H1 (cell line): Measurements from ENCODE around the gene TBC1D4. TPM values are rescaled to one million over a fixed set of nuclear protein-coding genes. Genes with fewer than 3 reads are reported as not detected.

Source experiments
- CTCF ChIA-PET: fragments of 300-600 bp; sonication (Branson Sonifier 250); formaldehyde crosslinking; loops from one replicate; lab custom pipeline; 2021; ENCODE audit not compliant: partially characterized antibody; lab: Charles Lee
- POLR2A ChIA-PET: fragments of 300-600 bp; sonication (Branson Sonifier 250); formaldehyde crosslinking; loops from one replicate; lab custom pipeline; 2021; ENCODE audit warnings: inconsistent platforms; ENCODE audit not compliant: partially characterized antibody; lab: Charles Lee
- DNase-seq, 2 experiments: peaks; one replicate each; pipeline versions ENCODE4 v3.0.0 to v3.0.0-alpha.2; 2010 to 2022; ENCODE audit warnings: low spot score in 2 of 2, low read depth in 1 of 2, mixed read lengths in 1 of 2
- FAIRE-seq: peaks from 2 replicates; lab custom pipeline; 2011; peaks lifted over from hg19 to GRCh38; lab: Jason Lieb, UNC
- H2AFZ ChIP-seq: 2 replicates; pipeline ENCODE4 v1.8.1; 2012; ENCODE audit warnings: low read length, inconsistent platforms
- H2AK5ac ChIP-seq: 2 replicates; pipeline ENCODE4 v1.6.1; 2013; ENCODE audit warnings: low read depth, low read length
- H2BK120ac ChIP-seq: replicated peaks from 2 replicates; pipeline ENCODE3; 2013; ENCODE audit warnings: low read depth, low read length, inconsistent platforms
- H2BK12ac ChIP-seq: 2 replicates; pipeline ENCODE4 v1.6.1; 2013; ENCODE audit warnings: low read depth, low read length
- H2BK15ac ChIP-seq: 2 replicates; pipeline ENCODE4 v1.6.1; 2013; ENCODE audit warnings: low read length
- H2BK20ac ChIP-seq: 2 replicates; pipeline ENCODE4 v1.6.1; 2013; ENCODE audit warnings: low read length
- H2BK5ac ChIP-seq: 2 replicates; pipeline ENCODE4 v1.6.1; 2013; ENCODE audit warnings: low read depth, low read length
- H3K14ac ChIP-seq: 2 replicates; pipeline ENCODE4 v1.6.1; 2013; ENCODE audit warnings: inconsistent platforms; ENCODE audit not compliant: insufficient read length
- H3K18ac ChIP-seq: 2 replicates; pipeline ENCODE4 v1.6.1; 2013; ENCODE audit warnings: low read length; ENCODE audit errors: extremely low read depth
- H3K23ac ChIP-seq: 2 replicates; pipeline ENCODE4 v1.6.1; 2013; ENCODE audit warnings: inconsistent platforms; ENCODE audit not compliant: insufficient read length
- H3K23me2 ChIP-seq: 2 replicates; pipeline ENCODE4 v1.6.1; 2013; ENCODE audit warnings: low read depth, low read length
- H3K27ac ChIP-seq: 2 replicates; pipeline ENCODE4 v1.6.1; 2011; ENCODE audit warnings: low read depth, low read length, inconsistent platforms
- H3K27me3 ChIP-seq, 4 experiments: replicated peaks in 1 of 4; 1 replicate in 1 of 4; 2 replicates in 3 of 4; pipeline versions ENCODE4 v1.6.1 to v1.8.1; 2011 to 2013; ENCODE audit warnings: low read length in 3 of 4, mild to moderate bottlenecking in 3 of 4, inconsistent platforms in 2 of 4, mixed read lengths in 2 of 4, moderate library complexity in 1 of 4; ENCODE audit not compliant: control insufficient read depth in 3 of 4, insufficient read depth in 3 of 4; ENCODE audit errors: extremely low read depth in 1 of 4
- H3K36me3 ChIP-seq, 4 experiments: 2 replicates each; pipeline versions ENCODE4 v1.6.1 to v1.8.1; 2011 to 2013; ENCODE audit warnings: mild to moderate bottlenecking in 4 of 4, low read length in 3 of 4, moderate library complexity in 2 of 4, control low read depth in 1 of 4, inconsistent platforms in 1 of 4; ENCODE audit not compliant: insufficient read depth in 4 of 4, control insufficient read depth in 2 of 4
- H3K4ac ChIP-seq: replicated peaks from 2 replicates; pipeline ENCODE3; 2013; ENCODE audit warnings: low read length, low read depth, mixed read lengths, inconsistent platforms; ENCODE audit not compliant: insufficient read length
- H3K4me1 ChIP-seq, 4 experiments: replicated peaks in 1 of 4; 1 replicate in 1 of 4; 2 replicates in 3 of 4; pipeline versions ENCODE4 v1.6.1 to v1.8.1; 2011 to 2013; ENCODE audit warnings: low read length in 3 of 4, inconsistent platforms in 2 of 4, mixed read lengths in 1 of 4; ENCODE audit not compliant: insufficient read depth in 4 of 4, control insufficient read depth in 3 of 4
- H3K4me2 ChIP-seq, 2 experiments: 2 replicates each; pipeline versions ENCODE4 v1.6.1 to v1.8.1; 2011 to 2013; ENCODE audit warnings: low read depth in 2 of 2, low read length in 2 of 2, control low read depth in 1 of 2, inconsistent platforms in 1 of 2, mild to moderate bottlenecking in 1 of 2; ENCODE audit not compliant: insufficient read depth in 1 of 2
- H3K4me3 ChIP-seq, 4 experiments: fragments of 200-600, 300-600 bp in 1 of 4; sonication (generic), shearing (Covaris generic), sonication (Bioruptor Twin) in 1 of 4; 2 replicates each; pipeline versions ENCODE4 v1.5.1 to v1.8.1; 2011 to 2016; ENCODE audit warnings: low read length in 4 of 4, low read depth in 3 of 4, control low read depth in 2 of 4, inconsistent platforms in 2 of 4, mild to moderate bottlenecking in 2 of 4, mixed read lengths in 1 of 4, moderate library complexity in 1 of 4; ENCODE audit not compliant: insufficient read depth in 2 of 4; ENCODE audit errors: extremely low read depth in 1 of 4
- H3K56ac ChIP-seq: replicated peaks from 2 replicates; pipeline ENCODE3; 2013; ENCODE audit warnings: low read depth, mild to moderate bottlenecking, mixed read lengths, low read length, inconsistent platforms; ENCODE audit not compliant: insufficient read length
- H3K79me1 ChIP-seq: 2 replicates; pipeline ENCODE4 v1.6.1; 2013; ENCODE audit warnings: low read depth, low read length, control low read depth
- H3K79me2 ChIP-seq, 2 experiments: 2 replicates each; pipeline versions ENCODE4 v1.6.1 to v1.8.1; 2012 to 2013; ENCODE audit warnings: low read length in 2 of 2, mild to moderate bottlenecking in 2 of 2, inconsistent platforms in 1 of 2; ENCODE audit not compliant: insufficient read depth in 2 of 2, control insufficient read depth in 1 of 2
- H3K9ac ChIP-seq, 4 experiments: replicated peaks in 1 of 4; 1 replicate in 1 of 4; 2 replicates in 3 of 4; pipeline versions ENCODE4 v1.6.1 to v1.8.1; 2011 to 2013; ENCODE audit warnings: low read depth in 3 of 4, low read length in 3 of 4, control low read depth in 2 of 4, mild to moderate bottlenecking in 2 of 4, moderate library complexity in 2 of 4, inconsistent platforms in 1 of 4; ENCODE audit errors: extremely low read depth in 1 of 4
- H3K9me3 ChIP-seq, 2 experiments: 2 replicates each; pipeline versions ENCODE4 v1.6.1 to v1.8.1; 2012 to 2013; ENCODE audit warnings: mild to moderate bottlenecking in 2 of 2, moderate library complexity in 2 of 2, control low read depth in 1 of 2, inconsistent platforms in 1 of 2, low read depth in 1 of 2, low read length in 1 of 2, mixed read lengths in 1 of 2; ENCODE audit not compliant: insufficient read depth in 2 of 2
- H4K20me1 ChIP-seq, 2 experiments: replicated peaks in 1 of 2; 2 replicates each; pipeline versions ENCODE3 to v1.8.1; 2011 to 2013; ENCODE audit warnings: inconsistent platforms in 2 of 2, low read length in 2 of 2, mild to moderate bottlenecking in 1 of 2; ENCODE audit not compliant: insufficient read depth in 2 of 2, control insufficient read depth in 1 of 2
- H4K5ac ChIP-seq: 2 replicates; pipeline ENCODE4 v1.6.1; 2013; ENCODE audit warnings: low read length, low read depth, mixed read lengths, inconsistent platforms; ENCODE audit not compliant: insufficient read length
- H4K8ac ChIP-seq: 2 replicates; pipeline ENCODE4 v1.8.0; 2013; ENCODE audit warnings: mild to moderate bottlenecking, moderate library complexity, low read length, inconsistent platforms; ENCODE audit not compliant: insufficient read depth; ENCODE audit errors: extremely low read depth
- H4K91ac ChIP-seq: replicated peaks from 2 replicates; pipeline ENCODE3; 2013; ENCODE audit warnings: low read length, mixed read lengths, inconsistent platforms; ENCODE audit not compliant: insufficient read length
- EP300 ChIP-seq, 2 experiments: IDR thresholded peaks; 1 replicate in 1 of 2; 2 replicates in 1 of 2; pipeline ENCODE4 v1.6.1; 2011 to 2012; ENCODE audit warnings: low read depth in 2 of 2, low read length in 2 of 2, mild to moderate bottlenecking in 2 of 2, borderline replicate concordance in 1 of 2, inconsistent platforms in 1 of 2, moderate library complexity in 1 of 2
- MAX ChIP-seq: IDR thresholded peaks from 2 replicates; pipeline ENCODE4 v1.6.1; 2012; ENCODE audit warnings: inconsistent platforms
- SIX5 ChIP-seq: IDR thresholded peaks from 2 replicates; pipeline ENCODE4 v1.6.1; 2011; ENCODE audit warnings: mild to moderate bottlenecking, low read depth, low read length
- ZNF274 ChIP-seq: IDR thresholded peaks from 2 replicates; pipeline ENCODE4 v1.7.0; 2012; ENCODE audit warnings: low read length, borderline replicate concordance; ENCODE audit errors: extremely low read depth
- WGBS, 2 experiments: shearing (Covaris generic) in 1 of 2; methylation state at CpG; one replicate each; pipeline versions ENCODE4 v1.1.6 to v1.1.7; 2013 to 2015; ENCODE audit warnings: low lambda C conversion rate in 2 of 2, mixed read lengths in 2 of 2, inconsistent platforms in 1 of 2, low coverage in 1 of 2, missing lambda C conversion rate in 1 of 2; ENCODE audit not compliant: insufficient replicate concordance in 2 of 2, insufficient coverage in 1 of 2, insufficient read length in 1 of 2; ENCODE audit errors: extremely low coverage in 1 of 2, missing lambda C conversion rate in 1 of 2; 5-methylcytosine and 5-hydroxymethylcytosine counted together
- polyA plus RNA-seq, 7 experiments: library from polyadenylated mRNA; depleted of rRNA in 3 of 7; stranded (reverse) in 5 of 7; unstranded in 2 of 7; fragments of >200 nt in 5 of 7; fragments of 200-250 nt in 2 of 7; gene quantifications; 1 replicate in 5 of 7; 2 replicates in 1 of 7; 4 replicates in 1 of 7; pipeline versions ENCODE4 v1.2.1 to v1.2.3, GENCODE V29; 2011 to 2013; ENCODE audit warnings: missing spikeins in 2 of 7, mixed read lengths in 2 of 7
- total RNA-seq: library from RNA; stranded (reverse); fragmentation: NEBNext Ultra II Directional; extraction: Animal tissue kit (Norgen Biotek cat#: 25700); gene quantifications from 2 replicates; pipeline ENCODE4 v1.2.1, GENCODE V29; 2021

The TBC1D4 gene
- total and polyA plus RNA-seq, 2 of the 8 experiments (the other 6 are each of a cell fraction or from before 2014, with no cell fraction given), result 16.7 to 39.0 TPM

- CTCF ChIA-PET, result interaction anchor here (0.6 to 1.1 kb wide), 5 partner anchors 14 to 1389 kb away, joined by 3 to 4 read pairs (median 3); no protein-coding TSS in a partner anchor
- no peak for TF ChIP-seq MAX
- no peak for TF ChIP-seq EP300 (IDR thresholded peaks at IDR 0.05; ENCODE audit: borderline replicate concordance in 1 of 2, low read depth in 2 of 2, low read length in 2 of 2)
- no peak for TF ChIP-seq SIX5
- no peak for TF ChIP-seq ZNF274
Measured at GRCh38 chr13:75440100-75440499, 41.9 kb downstream of the TBC1D4 start.

More at GRCh38 chr13:75440100-75440499, 41.9 kb downstream of the TBC1D4 start:
- no peak overlapping the region for H3K14ac ChIP-seq
- H4K5ac ChIP-seq, result no peak overlapping the region
- no peaks in the 10 kb centered on the region for H3K27me3 ChIP-seq
- no peak overlapping the region for H3K4me2 ChIP-seq
- no peak overlapping the region for H3K18ac ChIP-seq
- no peak overlapping the region for H2BK12ac ChIP-seq
- H3K56ac ChIP-seq, result no peak overlapping the region
- H3K79me1 ChIP-seq, result no peaks in the 10 kb centered on the region
- no peak overlapping the region for H3K9ac ChIP-seq
- FAIRE-seq, result no peak
- H2AK5ac ChIP-seq, result no peak overlapping the region
- no peak overlapping the region for H2BK20ac ChIP-seq
- H3K4me3 ChIP-seq, result no peak overlapping the region
- no peak overlapping the region for H2BK15ac ChIP-seq
- no peaks in the 10 kb centered on the region for H3K36me3 ChIP-seq
- no peaks in the 10 kb centered on the region for H3K23me2 ChIP-seq
- no peaks in the 10 kb centered on the region for H3K4me1 ChIP-seq
- H2AFZ ChIP-seq, result no peak overlapping the region
- H3K9me3 ChIP-seq, result no peaks in the 10 kb centered on the region
- H4K8ac ChIP-seq, result no peak overlapping the region
- H4K91ac ChIP-seq, result no peak overlapping the region
- H3K4ac ChIP-seq, result no peak overlapping the region
- peaks cover 0 to 3% of the 10 kb centered on the region in 2 experiments for H4K20me1 ChIP-seq
- no peak for DNase-seq
- H3K79me2 ChIP-seq, result peaks cover 0 to 9% of the 10 kb centered on the region in 2 experiments; a peak in 2 of 4 replicates
- WGBS, 2 experiments, result 84% methylated on average over 2 of the region's 2 CpGs; no CpG with 5 or more reads in 1 of the 2 experiments
- H3K27ac ChIP-seq, result no peak overlapping the region
- POLR2A ChIA-PET, result no interaction called here
- H2BK120ac ChIP-seq, result no peak overlapping the region
- no peak overlapping the region for H2BK5ac ChIP-seq
- H3K23ac ChIP-seq, result no peak overlapping the region
